ENCODE results near the gene PDCD1.

DNA sequence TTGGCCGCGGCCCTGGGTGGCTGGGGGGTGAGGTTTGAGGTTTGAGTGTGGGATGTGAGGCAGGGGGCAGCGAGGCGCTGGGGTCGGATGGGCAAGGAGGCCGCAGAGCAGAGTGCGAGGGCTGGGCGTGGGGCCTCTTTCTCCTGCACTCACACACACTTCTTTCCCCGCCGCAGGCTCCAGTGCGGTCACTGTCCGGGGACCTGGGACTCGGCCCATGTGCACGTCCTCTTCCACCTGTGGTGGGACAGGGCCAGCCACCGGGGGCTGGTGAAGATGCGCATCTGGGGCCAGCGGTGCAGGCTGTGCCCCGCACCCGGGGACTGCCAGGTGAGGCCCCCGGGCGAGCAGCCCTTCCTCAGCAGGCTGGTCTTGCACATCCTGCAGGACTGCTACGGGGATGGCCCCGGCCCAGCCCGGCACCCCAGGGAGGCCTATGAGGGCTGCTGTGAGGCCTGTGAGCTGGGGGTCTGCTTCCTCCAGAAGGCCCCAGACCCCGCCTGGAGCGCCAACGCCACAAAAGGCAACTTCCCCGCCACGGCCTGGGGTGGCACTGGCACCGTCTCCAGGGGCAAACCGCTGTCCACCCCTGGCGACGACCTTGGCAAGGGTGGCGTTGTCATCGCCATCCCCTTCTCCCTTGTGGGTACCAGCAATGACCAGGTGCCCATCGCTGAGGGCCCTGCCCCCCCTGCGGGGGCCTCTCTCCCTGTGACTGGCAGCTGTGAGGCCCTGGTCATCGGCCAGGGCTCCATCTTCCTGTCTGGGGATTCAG is 13.0 kb upstream of the PDCD1 start:
- TF ChIP-seq CTCF (conservative IDR thresholded peaks at IDR 0.05), result no peak
- no peak for TF ChIP-seq EZH2 (IDR thresholded peaks at IDR 0.05; ENCODE audit: low read depth)
